Stimulated activated CD4-positive, alpha-beta T cell treated with anti-CD3 and anti-CD28 coated beads, Interleukin-4, amount 100 ng/mL, for 4 hours (primary cell): ENCODE results near the gene RRBP1.

Experiments
- DNase-seq, 2 experiments: peaks; one replicate each; pipeline ENCODE4 v3.0.0-alpha.2; 2020

RRBP1 gene

GRCh38 chr20:17617212-17617867, 64.7 kb downstream of the RRBP1 start:
- peak; percentile 29 to 45 for DNase-seq

DNA sequence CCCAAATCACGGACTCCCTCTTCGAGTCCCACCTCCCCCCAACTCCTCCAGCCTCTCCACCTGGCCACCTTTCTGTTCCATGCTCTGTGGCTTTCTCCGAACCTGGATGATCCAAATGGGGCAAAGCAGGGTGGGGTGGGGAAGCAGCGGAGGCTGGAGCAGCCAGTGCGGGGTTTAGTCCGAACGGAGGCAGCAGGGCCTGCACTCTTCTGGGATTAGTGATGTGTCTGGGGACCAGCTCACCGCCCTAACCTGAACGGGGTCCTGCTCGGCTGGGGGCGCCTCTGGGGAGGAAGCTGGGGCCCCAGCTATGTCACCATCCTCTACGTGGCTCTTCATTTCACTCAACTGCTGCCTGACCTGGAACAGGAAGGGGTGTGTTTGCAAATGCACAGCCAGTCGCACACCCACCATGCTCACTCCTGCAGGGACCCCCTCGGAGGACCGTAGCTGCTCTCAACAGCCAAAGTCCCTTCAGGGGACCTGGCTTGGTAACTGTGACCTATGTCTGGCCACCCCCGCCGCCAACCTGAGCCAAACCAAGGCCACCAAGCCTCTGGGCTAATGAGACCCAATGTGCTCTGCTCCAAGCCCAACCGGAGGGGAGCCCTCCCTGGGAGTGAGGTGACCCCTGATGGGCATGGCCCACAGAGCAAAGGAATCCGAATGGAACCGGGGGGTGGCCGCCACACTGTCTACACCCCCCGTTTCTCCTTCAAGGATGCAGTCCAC, 65.4 kb downstream of the RRBP1 start:
- DNase-seq = peak in 1 of 2 experiments; percentile 0

- DNase-seq = peak in 1 of 2 experiments; percentile 1
Observed at GRCh38 chr20:17615645-17616479, 66.2 kb downstream of the RRBP1 start.

DNA sequence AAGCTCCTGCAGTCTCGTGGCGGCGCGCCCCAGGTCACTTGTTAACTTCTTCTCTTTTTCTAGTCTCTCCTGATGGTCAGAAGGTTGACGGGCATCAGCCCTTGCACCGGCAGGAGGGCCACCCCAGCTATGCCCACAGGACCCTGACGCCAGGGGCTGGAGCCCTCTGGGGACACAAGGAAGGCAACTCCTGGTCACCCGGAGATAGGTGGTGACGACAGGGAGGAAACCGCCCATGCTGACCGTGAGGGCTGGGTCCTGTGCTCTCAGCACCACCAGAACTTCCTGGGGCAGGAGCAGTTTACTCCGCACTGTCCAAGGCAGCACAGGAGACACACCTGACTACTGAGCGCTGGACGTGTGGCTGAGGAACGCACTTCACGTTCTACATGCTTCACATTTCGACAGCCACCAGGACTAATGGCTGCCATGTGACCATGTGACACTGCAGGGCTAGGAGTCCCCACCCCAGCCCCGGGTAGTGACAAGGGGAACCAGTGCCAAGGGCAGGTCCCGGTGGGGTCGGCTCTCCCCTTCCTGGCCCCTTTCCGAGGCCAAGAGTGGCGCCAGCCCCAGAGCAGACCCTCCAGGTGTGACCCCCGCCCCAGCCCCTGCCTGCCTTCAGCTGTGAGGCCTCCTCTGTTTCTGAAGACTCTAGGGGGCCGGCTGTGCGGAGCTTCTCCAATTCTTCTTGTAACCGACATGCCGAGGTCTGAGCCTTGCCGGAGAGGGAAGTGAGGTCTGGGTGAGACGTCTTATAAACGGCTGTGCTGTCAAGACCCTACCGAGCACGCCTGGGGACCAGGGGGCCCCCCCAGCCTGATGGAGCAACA, 67.0 kb downstream of the RRBP1 start:
- DNase-seq = peak in 1 of 2 experiments; percentile 0

DNA sequence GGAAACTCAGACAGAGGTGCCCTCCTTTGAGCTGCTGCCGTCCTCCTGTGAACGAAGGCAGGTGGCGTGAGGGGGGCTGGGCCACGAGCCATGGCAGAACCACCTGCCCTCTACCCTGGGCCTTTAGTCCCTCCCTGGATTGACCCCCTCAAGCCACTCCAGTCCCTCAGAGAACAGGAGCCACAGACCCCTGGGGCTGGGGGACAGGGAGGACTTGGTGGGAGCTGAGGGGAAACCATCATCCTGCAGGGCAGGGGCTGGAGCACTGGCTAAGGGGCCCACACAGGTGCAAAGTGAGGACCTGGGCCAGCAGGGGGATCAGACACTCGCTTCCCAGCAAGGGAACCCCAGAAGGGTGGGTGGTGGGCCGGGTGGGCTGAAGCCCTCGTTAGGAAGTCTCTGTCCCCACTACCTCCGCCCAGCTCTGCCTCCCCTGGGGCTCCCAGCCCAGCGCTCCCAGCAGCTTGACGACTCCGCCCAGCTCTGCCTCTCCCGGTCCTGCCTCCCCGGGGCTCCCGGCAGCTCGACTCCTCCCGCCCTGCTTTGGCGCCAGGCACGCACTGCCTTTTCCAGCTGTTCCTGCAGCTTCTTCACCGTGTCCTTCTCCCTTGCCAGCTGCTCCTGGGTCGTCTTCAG, 67.7 kb downstream of the RRBP1 start:
- DNase-seq = peak in 1 of 2 experiments; percentile 1

DNA sequence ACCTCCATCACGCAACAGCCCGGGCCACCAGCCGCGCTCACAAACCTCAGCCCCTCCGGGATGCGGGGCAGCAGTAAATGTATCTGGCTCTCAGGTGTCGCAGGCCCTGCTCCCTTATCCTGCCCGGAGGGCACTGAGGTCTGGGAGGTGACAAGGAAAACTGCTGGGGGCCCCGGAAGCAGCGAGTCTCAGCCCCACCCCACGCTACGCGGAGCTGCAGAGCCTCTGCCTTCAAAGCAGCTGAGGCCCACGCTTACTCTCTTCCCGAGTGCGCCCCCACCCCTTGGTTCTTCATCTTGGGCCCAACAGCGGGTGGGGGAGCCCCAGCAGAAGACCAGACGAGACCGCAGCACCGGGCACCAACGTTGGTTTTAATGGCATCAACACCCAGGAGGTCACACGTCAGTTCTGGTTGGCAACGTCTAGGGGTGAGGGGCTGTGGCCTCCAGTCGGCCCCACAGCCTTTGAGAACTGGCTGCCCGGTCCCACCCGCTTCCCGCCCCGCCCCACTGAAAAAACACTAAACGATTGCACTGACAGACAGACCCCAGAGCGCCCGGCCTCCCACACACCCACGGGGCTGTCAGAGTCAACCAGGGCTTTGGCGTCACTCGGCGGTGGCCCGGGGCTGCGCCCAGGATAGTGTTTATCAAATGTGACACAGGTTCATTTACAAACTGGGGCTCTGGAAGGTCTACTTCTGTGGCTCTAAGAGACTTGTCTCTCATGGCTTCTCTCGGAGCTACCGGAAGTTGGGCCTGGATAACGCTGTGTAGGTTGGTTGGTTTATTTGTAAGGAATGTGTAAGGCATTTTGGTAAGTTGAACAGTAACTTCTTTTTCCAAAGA, 68.5 kb downstream of the RRBP1 start:
- DNase-seq = peak in 1 of 2 experiments; percentile 1

DNA sequence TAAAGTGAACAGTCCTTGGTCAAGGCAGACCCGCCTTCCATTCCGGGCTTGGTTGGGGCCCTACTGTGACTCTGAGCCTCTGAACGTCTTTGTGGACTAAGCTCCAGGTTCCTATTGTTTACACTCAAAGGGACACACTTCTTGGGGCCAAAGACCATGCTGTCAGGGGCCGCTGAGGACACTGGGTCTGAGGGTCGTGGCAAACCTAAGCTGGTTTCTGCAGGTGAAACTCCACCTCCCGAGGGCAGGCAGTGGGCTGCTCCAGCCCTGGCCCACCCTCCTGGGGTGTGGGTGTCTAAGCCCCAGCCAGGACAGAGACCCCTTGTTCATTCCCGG, 69.1 kb downstream of the RRBP1 start:
- DNase-seq = no peak

DNA sequence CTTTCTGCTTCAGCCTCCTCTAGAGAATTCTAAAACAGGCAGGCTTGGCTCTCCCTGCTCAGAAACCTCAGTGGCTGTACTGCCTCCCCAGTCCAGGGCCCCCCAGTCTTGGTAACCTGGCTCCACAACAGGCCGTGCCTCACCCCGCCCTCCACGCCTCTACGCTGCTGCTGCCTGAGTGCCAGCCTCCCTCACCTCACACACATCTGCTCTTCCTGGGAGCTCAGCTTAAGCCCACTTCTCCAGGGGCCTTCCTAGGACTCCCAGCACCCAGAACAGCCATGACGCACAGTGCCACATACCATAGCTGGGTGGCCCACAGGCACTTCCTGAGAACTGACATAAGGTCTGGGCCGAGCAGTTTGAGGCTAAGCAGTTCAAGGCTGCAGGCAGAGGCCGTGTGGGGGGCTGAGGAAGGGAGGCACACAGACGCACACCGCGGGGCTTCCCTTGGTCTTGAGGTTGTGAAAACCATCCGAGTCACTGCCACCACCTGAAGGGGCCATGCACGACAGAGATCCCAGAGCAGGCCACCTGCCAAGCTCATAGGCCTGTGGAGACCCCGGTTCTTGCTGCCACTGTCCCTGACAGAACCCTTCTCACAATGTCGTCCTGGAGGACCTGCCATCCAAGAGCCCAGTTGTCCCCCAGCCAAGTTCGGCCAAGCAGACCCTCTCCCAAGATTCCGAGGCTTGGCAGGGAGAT, 69.6 kb downstream of the RRBP1 start:
- DNase-seq = peak in 1 of 2 experiments; percentile 13

DNA sequence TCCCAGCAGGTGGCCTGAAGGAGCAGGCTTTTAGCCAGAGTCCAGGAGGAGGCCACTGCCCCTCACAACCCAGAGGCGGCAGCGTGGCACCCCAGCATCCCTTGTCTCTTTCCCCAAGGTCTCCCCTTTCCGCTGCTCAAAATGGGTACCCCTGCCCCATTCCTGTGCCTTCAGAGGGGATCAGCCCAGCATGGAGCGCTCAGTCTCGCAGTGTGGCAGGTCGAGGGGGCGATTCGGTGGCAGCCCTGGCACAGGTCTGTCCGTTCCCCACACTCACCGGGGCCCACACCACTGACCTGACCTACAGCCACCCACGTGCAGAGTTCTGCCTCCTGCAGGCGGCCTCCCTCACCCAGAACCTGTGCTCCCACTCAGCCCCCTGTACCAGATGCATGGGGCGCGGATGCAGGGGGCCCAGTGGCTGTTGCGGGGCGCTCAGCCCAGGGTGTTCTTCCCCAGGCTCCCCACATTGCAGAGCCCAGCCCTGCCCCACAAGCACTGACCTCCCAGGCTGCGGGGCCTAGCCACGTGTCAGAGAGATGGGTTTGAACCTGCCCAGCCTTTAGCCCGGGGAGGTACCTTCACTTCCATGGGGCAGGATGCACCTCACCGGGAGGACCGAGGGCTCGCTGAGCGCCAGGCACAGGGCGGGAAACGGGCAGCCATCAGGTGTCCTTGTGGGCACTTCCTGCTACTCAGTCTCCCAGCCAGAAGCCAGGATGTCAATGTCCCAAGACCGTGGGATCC, 70.3 kb downstream of the RRBP1 start:
- no peak for DNase-seq

DNA sequence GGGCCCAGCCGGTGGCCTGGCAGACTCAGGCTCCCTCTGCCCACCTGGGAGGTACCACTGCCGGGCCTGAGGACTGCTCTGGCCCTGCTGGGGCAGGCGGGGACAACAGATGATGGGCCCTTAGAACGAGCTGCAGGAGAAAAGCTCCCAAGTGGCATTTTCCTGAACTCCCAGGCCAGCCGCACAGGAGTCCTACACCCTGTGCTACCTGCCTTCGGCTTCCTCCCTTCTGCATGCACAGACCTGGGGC, 70.8 kb downstream of the RRBP1 start:
- no peak for DNase-seq

DNA sequence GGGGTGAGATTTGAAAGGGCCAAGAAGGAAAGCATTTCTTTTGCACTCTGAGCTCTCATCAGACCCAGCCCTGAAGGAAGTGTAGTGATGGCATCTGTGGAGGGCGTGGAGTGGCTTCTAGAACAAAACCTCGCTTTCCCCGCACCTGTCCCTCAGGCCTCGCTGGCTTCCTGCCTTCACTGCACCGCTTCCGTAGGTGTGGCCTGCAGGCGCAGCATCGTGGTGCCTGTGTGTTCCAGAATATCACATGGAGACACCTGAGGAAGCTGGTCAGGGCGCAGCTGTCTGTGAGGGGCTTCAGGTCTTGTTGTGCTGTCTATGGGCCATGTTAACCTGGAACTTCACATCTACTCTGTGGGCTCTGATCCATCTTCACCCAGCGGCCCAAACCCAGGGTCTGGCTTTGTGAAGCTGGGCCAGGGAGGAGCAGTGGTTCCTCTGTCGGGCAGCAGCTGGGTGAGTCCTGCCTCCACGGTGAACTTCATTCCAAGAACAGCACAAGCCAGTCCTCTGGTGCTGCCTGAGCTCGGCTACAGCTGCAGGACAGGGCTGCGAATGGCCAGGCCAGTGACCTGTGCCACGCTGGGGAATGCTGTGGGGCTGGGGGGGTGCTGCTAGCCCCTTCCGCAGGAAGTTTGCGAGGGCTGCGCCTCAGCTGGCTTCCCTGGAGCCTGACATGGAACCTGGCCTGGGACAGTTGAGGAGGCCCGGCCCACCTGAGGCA, 71.3 kb downstream of the RRBP1 start:
- peak; percentile 37 to 64 for DNase-seq

DNA sequence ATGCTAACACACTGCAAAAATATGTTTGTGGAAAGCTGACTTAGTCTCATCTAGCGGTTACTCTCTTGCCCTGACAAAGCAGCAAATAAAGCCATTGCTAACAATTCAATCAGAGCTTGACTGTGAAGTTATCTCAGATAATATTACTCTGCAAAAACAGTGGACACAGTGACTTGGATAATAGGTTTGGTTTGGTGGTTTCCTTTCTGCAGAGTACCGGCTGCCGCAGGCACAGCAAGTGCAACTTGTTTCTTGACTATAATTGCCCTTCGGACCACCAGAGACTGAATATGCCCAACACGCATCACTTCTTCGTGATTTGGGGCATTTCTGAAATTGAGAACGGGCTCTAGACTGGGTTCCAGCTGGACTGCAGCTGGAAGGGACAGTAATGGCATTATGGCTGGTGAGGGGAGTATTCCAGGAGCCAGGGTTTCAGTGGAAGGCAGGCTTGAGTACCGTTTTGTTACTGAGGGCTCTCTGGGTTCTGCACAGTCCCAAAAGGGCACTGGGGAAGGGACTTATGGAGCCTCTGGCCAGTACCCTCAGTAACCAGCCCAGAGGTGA, 72.1 kb downstream of the RRBP1 start:
- no peak for DNase-seq

- no peak for DNase-seq
Observed at GRCh38 chr20:17608701-17609497, 73.1 kb downstream of the RRBP1 start.

GRCh38 chr20:17606001-17606400, 76.0 kb downstream of the RRBP1 start:
- DNase-seq = no peak

DNA sequence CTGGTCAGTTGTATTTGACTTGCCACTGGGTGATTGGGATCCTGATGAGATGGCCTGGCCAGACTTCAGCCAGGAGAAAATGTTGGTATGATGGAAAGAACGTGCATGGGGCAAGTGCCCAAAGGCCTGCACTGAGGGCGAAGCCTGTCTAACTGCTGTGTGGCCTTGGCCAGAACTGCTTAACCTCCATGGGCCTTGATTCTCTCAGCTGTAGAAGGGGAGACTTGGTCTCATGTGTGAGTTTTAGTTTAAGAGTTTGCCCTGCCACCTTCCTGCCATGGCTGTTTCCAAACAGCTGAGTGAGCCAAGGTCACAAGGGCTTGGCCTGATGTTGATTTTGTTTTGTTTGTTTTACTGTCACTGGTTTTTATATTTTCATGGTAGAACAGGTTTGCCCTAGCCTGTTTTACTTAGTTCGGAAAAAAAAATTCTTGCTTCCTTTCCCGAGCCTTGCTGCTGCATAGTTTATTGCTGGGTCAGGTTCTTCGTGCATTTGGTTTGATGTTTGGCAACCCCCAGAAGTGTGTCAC, 76.8 kb downstream of the RRBP1 start:
- DNase-seq = no peak

- no peak for DNase-seq
Observed at GRCh38 chr20:17602493-17602892, 79.5 kb downstream of the RRBP1 start.

- DNase-seq = no peak
Observed at GRCh38 chr20:17601957-17602356, 80.1 kb downstream of the RRBP1 start.

DNA sequence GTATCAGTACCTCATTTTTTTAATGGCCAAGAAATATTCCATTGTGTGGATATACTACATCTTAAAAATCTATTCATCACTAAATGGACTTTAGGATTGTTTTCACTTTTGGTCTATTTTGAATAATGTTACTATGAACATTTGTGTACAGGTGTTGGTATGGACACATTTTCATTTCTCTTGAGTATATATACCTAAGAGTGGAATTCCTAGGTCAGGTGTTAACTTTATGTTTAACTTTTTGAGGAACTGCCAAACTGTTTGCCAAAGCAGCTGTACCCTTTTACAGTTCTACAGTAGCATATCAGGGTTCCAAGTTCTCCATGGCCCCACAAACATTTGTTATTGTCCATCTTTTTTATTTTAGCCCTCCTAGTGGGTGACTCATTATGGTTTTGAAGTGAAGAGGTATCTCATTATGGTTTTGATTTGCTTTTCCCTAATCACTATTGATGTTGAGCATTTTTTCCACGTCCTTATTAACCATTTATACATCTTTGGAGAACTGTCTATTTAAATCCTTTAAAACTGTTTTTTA, 84.0 kb downstream of the RRBP1 start:
- no peak for DNase-seq
